Adrenal gland (tissue), 12 donors: ENCODE measurements around the gene NXPE3. TPM values are rescaled to one million over a fixed set of nuclear protein-coding genes. Genes with fewer than 3 reads are reported as not detected.

Source experiments
- DNase-seq, 7 donors: peaks; one replicate each; pipeline ENCODE4 v3.0.0-alpha.2; 2019 to 2020
- H3K27ac ChIP-seq, 5 donors: fragments of 200-600 bp; sonication (generic) in 4 of 5; 1 replicate in 3 of 5; 2 replicates in 2 of 5; pipeline versions ENCODE4 v1.5.1 to v1.8.0; 2016 to 2020; ENCODE audit warnings: mild to moderate bottlenecking in 1 of 5
- H3K27me3 ChIP-seq: fragments of 200-600 bp; 2 replicates; pipeline ENCODE4 v1.8.0; 2021
- H3K36me3 ChIP-seq, 2 donors: fragments of 200-600 bp; replicated peaks in 1 of 2; 1 replicate in 1 of 2; 2 replicates in 1 of 2; pipeline versions ENCODE4 v1.5.1 to v1.8.0; 2018 to 2022
- H3K4me1 ChIP-seq, 2 donors: fragments of 200-600 bp; replicated peaks in 1 of 2; 1 replicate in 1 of 2; 2 replicates in 1 of 2; pipeline versions ENCODE4 v1.5.1 to v1.8.0; 2018 to 2021
- H3K4me3 ChIP-seq, 4 donors: fragments of 200-600 bp; sonication (generic) in 3 of 4; one replicate each; pipeline ENCODE4 v1.5.1; 2016 to 2018
- H3K9me3 ChIP-seq, 3 donors: fragments of 200-600 bp; sonication (generic) in 1 of 3; replicated peaks in 1 of 3; 1 replicate in 2 of 3; 2 replicates in 1 of 3; pipeline versions ENCODE4 v1.5.1 to v1.8.0; 2016 to 2021
- CTCF ChIP-seq, 6 experiments: fragments of 450-650 bp in 4 of 6; fragments of 200-600 bp in 2 of 6; sonication (generic) in 1 of 6; IDR thresholded peaks; 1 replicate in 5 of 6; 2 replicates in 1 of 6; pipeline versions ENCODE4 v1.5.1 to v1.8.0; 2016 to 2021; ENCODE audit warnings: antibody characterized with exemption in 6 of 6, mild to moderate bottlenecking in 2 of 6, moderate library complexity in 1 of 6
- POLR2A ChIP-seq, 2 donors: fragments of 450-650 bp; IDR thresholded peaks; one replicate each; pipeline ENCODE4 v1.6.1; 2017; ENCODE audit warnings: antibody characterized with exemption in 2 of 2, mild to moderate bottlenecking in 2 of 2, moderate library complexity in 1 of 2
- WGBS, 4 donors: extraction: QIAGEN DNeasy Blood & Tissue Kit in 2 of 4; methylation state at CpG; one replicate each; pipeline versions ENCODE4 v1.1.5 to v1.1.7; 2013 to 2017; 5-methylcytosine and 5-hydroxymethylcytosine counted together
- intact Hi-C, 2 donors: fragments of 100-400 bp; cut with DNase I; formaldehyde crosslinking; loops; one replicate each; pipeline versions ENCODE4 v1.14.1 to v1.15.0; 2022 to 2023
- polyA plus RNA-seq, 3 donors: library from polyadenylated mRNA; stranded (reverse); fragments of 200-250 nt in 2 of 3; fragments of 350-450 nt in 1 of 3; fragmentation: Illumina TruSeq in 1 of 3; extraction: RNeasy Lipid Tissue Mini Kit (QIAGEN cat#74804) in 1 of 3; gene quantifications; one replicate each; pipeline ENCODE4 v1.2.3, GENCODE V29; 2013 to 2014
- total RNA-seq, 9 donors: library from RNA; depleted of rRNA in 4 of 9; stranded (reverse); fragments of >200 nt in 4 of 9; fragments of 120-200 nt in 1 of 9; fragmentation: NEBNext Ultra II Directional in 1 of 9; extraction: Animal tissue kit (Norgen Biotek cat#: 25700) in 1 of 9; gene quantifications; one replicate each; pipeline versions ENCODE4 v1.1.0 to v1.2.4, GENCODE V29; 2013 to 2023
- donor health status: healthy with polysubstance abuse.
- donor health status: Bipolar disorder and iron deficiency.
- donor health status: DM: yes; HTN: yes; CAD: no.
- donor health status: DM: no; HTN: no; CAD: no.
- donor health status: DM: no; HTN: no; CAD: no.
- donor health status: DM: yes; HTN: yes; CAD: no.

Gene NXPE3
- total and polyA plus RNA-seq, 12 donors: 2.7 to 25.2 (median 7.8) TPM

GRCh38 chr3:101842245-101842934 lies 63.4 kb downstream of the NXPE3 start:
- H3K36me3 ChIP-seq: no peaks in the 10 kb centered on the region
- TF ChIP-seq POLR2A (IDR thresholded peaks at IDR 0.05) (no peak), CTCF (IDR thresholded peaks at IDR 0.05) (no peak)
- intact Hi-C loops: no loop called here

GRCh38 chr3:101842935-101843330 lies 63.9 kb downstream of the NXPE3 start:
- intact Hi-C loops: no loop called here
- no peaks in the 10 kb centered on the region for H3K9me3 ChIP-seq

More at GRCh38 chr3:101842245-101842934, 63.4 kb downstream of the NXPE3 start:
- H3K27me3 ChIP-seq: no peaks in the 10 kb centered on the region
- H3K27ac ChIP-seq: no peak overlapping the region
- no peaks in the 10 kb centered on the region for H3K9me3 ChIP-seq
- DNase-seq: no peak
- H3K4me1 ChIP-seq: peaks cover 0 to 2% of the 10 kb centered on the region in 2 donors
- H3K4me3 ChIP-seq: no peak overlapping the region
- WGBS, 4 donors: 83 to 89% (median 84%) methylated on average over 2 of the region's 2 CpGs

GRCh38 chr3:101845425-101845824 lies 66.4 kb downstream of the NXPE3 start:
- intact Hi-C loops: no loop called here
- Histone ChIP-seq H3K4me3 (no peak overlapping the region), H3K4me1 (peaks cover 4 to 8% of the 10 kb centered on the region in 2 donors), H3K27me3 (no peaks in the 10 kb centered on the region), H3K27ac (no peak overlapping the region), H3K36me3 (no peaks in the 10 kb centered on the region), H3K9me3 (no peaks in the 10 kb centered on the region)
- no peak for TF ChIP-seq CTCF (IDR thresholded peaks at IDR 0.05)
- TF ChIP-seq POLR2A (IDR thresholded peaks at IDR 0.05): no peak
- WGBS, 4 donors: 96 to 100% (median 97%) methylated on average over 2 of the region's 2 CpGs
- no peak for DNase-seq

More at GRCh38 chr3:101842935-101843330, 63.9 kb downstream of the NXPE3 start:
- DNase-seq: no peak
- WGBS, 4 donors: 78 to 95% (median 93%) methylated on average over 3 of the region's 3 CpGs
- TF ChIP-seq POLR2A (IDR thresholded peaks at IDR 0.05): no peak
- H3K4me3 ChIP-seq: no peak overlapping the region
- no peaks in the 10 kb centered on the region for H3K4me1 ChIP-seq
- no peaks in the 10 kb centered on the region for H3K27me3 ChIP-seq
- no peaks in the 10 kb centered on the region for H3K36me3 ChIP-seq
- no peak overlapping the region for H3K27ac ChIP-seq

- no peak for DNase-seq
- Histone ChIP-seq H3K36me3 (no peaks in the 10 kb centered on the region), H3K27ac (no peak overlapping the region), H3K9me3 (no peaks in the 10 kb centered on the region), H3K4me1 (peaks cover 4 to 20% of the 10 kb centered on the region in 2 donors), H3K4me3 (no peak overlapping the region), H3K27me3 (no peaks in the 10 kb centered on the region)
- 96 to 100% (median 98%) methylated on average over 2 of the region's 2 CpGs for WGBS, 4 donors
- intact Hi-C loops: no loop called here
- no peak for TF ChIP-seq POLR2A (IDR thresholded peaks at IDR 0.05)
- no peak for TF ChIP-seq CTCF (IDR thresholded peaks at IDR 0.05)
Measured at GRCh38 chr3:101846709-101847108, 67.7 kb downstream of the NXPE3 start.

- Histone ChIP-seq H3K27me3 (no peaks in the 10 kb centered on the region), H3K36me3 (peaks cover 0 to 5% of the 10 kb centered on the region in 2 donors), H3K4me3 (no peak overlapping the region), H3K9me3 (no peaks in the 10 kb centered on the region), H3K27ac (no peak overlapping the region), H3K4me1 (peaks cover 4 to 22% of the 10 kb centered on the region in 2 donors)
- 80 to 94% (median 84%) methylated on average over 3 of the region's 3 CpGs for WGBS, 4 donors
- intact Hi-C loops: no loop called here
- TF ChIP-seq POLR2A (IDR thresholded peaks at IDR 0.05) (no peak), CTCF (IDR thresholded peaks at IDR 0.05) (no peak)
- no peak for DNase-seq
Measured at GRCh38 chr3:101847328-101847727, 68.3 kb downstream of the NXPE3 start.
